ENCODE results near the gene GPR17. TPM values are rescaled to one million over a fixed set of nuclear protein-coding genes. Genes with fewer than 3 reads are reported as not detected.
A peak's percentile ranks its signal among the peaks of the same experiment; 100 is the strongest.

The GPR17 gene
- total RNA-seq, 2 donors from 2014 or later: not detected

GRCh38 chr2:127624756-127625571 lies 21.0 kb upstream of the GPR17 start:
- H3K36me3 Mint-ChIP-seq: no peaks in the 10 kb centered on the region
- DNase-seq (ENCODE audit: low spot score in 2 of 2) (peak in 1 of 2 donors; percentile 52), ATAC-seq (no peak)

GRCh38 chr2:127625572-127625951 lies 20.4 kb upstream of the GPR17 start:
- Mint-ChIP-seq H3K9me3 (no peaks in the 10 kb centered on the region), H3K36me3 (no peaks in the 10 kb centered on the region), H3K27ac (peak overlapping the region in 1 of 2 donors; percentile 44)
- ATAC-seq (no peak), DNase-seq (ENCODE audit: low spot score in 2 of 2) (peak in 1 of 2 donors; percentile 4)

More at GRCh38 chr2:127624756-127625571, 21.0 kb upstream of the GPR17 start:
- no peaks in the 10 kb centered on the region for H3K9me3 Mint-ChIP-seq
- peak overlapping the region in 1 of 2 donors; percentile 65 for H3K27ac Mint-ChIP-seq

- ATAC-seq: no peak
- H3K36me3 Mint-ChIP-seq: no peaks in the 10 kb centered on the region
Observed at GRCh38 chr2:127626175-127626574, 19.8 kb upstream of the GPR17 start.

GRCh38 chr2:127626917-127627739 lies 18.8 kb upstream of the GPR17 start:
- H3K36me3 Mint-ChIP-seq: no peaks in the 10 kb centered on the region
- no peaks in the 10 kb centered on the region for H3K9me3 Mint-ChIP-seq
- ATAC-seq (no peak), DNase-seq (ENCODE audit: low spot score in 2 of 2) (no peak)
- H3K27ac Mint-ChIP-seq: no peak overlapping the region

More at GRCh38 chr2:127626175-127626574, 19.8 kb upstream of the GPR17 start:
- DNase-seq (ENCODE audit: low spot score in 2 of 2): peak in 1 of 2 donors; percentile 34
- no peaks in the 10 kb centered on the region for H3K9me3 Mint-ChIP-seq
- peak overlapping the region in 1 of 2 donors; percentile 44 for H3K27ac Mint-ChIP-seq

- DNase-seq (ENCODE audit: low spot score in 2 of 2): no peak
- Mint-ChIP-seq H3K27ac (no peak overlapping the region), H3K9me3 (no peaks in the 10 kb centered on the region), H3K36me3 (no peaks in the 10 kb centered on the region)
- no peak for ATAC-seq
Observed at GRCh38 chr2:127627740-127628571, 18.0 kb upstream of the GPR17 start.

- DNase-seq (ENCODE audit: low spot score in 2 of 2): no peak
- ATAC-seq: no peak
- H3K36me3 Mint-ChIP-seq: no peaks in the 10 kb centered on the region
- no peak overlapping the region for H3K27ac Mint-ChIP-seq
- H3K9me3 Mint-ChIP-seq: no peaks in the 10 kb centered on the region
Observed at GRCh38 chr2:127628767-127629614, 17.0 kb upstream of the GPR17 start.

- Mint-ChIP-seq H3K27ac (no peak overlapping the region), H3K9me3 (no peaks in the 10 kb centered on the region), H3K36me3 (no peaks in the 10 kb centered on the region)
- DNase-seq (ENCODE audit: low spot score in 2 of 2): no peak
- ATAC-seq: no peak
Observed at GRCh38 chr2:127629637-127630036, 16.3 kb upstream of the GPR17 start.

- DNase-seq (ENCODE audit: low spot score in 2 of 2) (no peak), ATAC-seq (no peak)
- no peak overlapping the region for H3K27ac Mint-ChIP-seq
- H3K36me3 Mint-ChIP-seq: no peaks in the 10 kb centered on the region
- H3K9me3 Mint-ChIP-seq: no peaks in the 10 kb centered on the region
Observed at GRCh38 chr2:127630096-127630863, 15.7 kb upstream of the GPR17 start.

GRCh38 chr2:127630864-127631540 lies 15.0 kb upstream of the GPR17 start:
- H3K9me3 Mint-ChIP-seq: no peaks in the 10 kb centered on the region
- no peaks in the 10 kb centered on the region for H3K36me3 Mint-ChIP-seq
- DNase-seq (ENCODE audit: low spot score in 2 of 2) (no peak), ATAC-seq (no peak)
- H3K27ac Mint-ChIP-seq: no peak overlapping the region

GRCh38 chr2:127631541-127631996 lies 14.4 kb upstream of the GPR17 start:
- H3K36me3 Mint-ChIP-seq: no peaks in the 10 kb centered on the region
- H3K9me3 Mint-ChIP-seq: no peaks in the 10 kb centered on the region
- ATAC-seq (no peak), DNase-seq (ENCODE audit: low spot score in 2 of 2) (no peak)
- no peak overlapping the region for H3K27ac Mint-ChIP-seq

GRCh38 chr2:127631997-127632581 lies 13.9 kb upstream of the GPR17 start:
- Mint-ChIP-seq H3K9me3 (no peaks in the 10 kb centered on the region), H3K27ac (peak overlapping the region in 1 of 2 donors; percentile 78), H3K36me3 (no peaks in the 10 kb centered on the region)
- ATAC-seq: no peak
- DNase-seq (ENCODE audit: low spot score in 2 of 2): no peak

GRCh38 chr2:127632592-127633489 lies 13.1 kb upstream of the GPR17 start:
- no peaks in the 10 kb centered on the region for H3K36me3 Mint-ChIP-seq
- peak in 1 of 2 donors; percentile 33 for ATAC-seq
- H3K27ac Mint-ChIP-seq: peak overlapping the region in 1 of 2 donors; percentile 78
- DNase-seq (ENCODE audit: low spot score in 2 of 2): no peak
- no peaks in the 10 kb centered on the region for H3K9me3 Mint-ChIP-seq

GRCh38 chr2:127633556-127634065 lies 12.3 kb upstream of the GPR17 start:
- Mint-ChIP-seq H3K9me3 (no peaks in the 10 kb centered on the region), H3K36me3 (no peaks in the 10 kb centered on the region), H3K27ac (peak overlapping the region; percentile 22 to 78)
- ATAC-seq (no peak), DNase-seq (ENCODE audit: low spot score in 2 of 2) (no peak)

Measured in activated naive CD4-positive, alpha-beta T cell treated with anti-CD3 and anti-CD28 coated beads, Interleukin-2, amount 50 U/mL, for 72 hours (primary cell).